ENCODE data around the gene GAREM1. TPM values are rescaled to one million over a fixed set of nuclear protein-coding genes. Genes with fewer than 3 reads are reported as not detected.

Gene GAREM1
- total RNA-seq, 1 experiment from 2014 or later, result 10.2 TPM

GRCh38 chr18:32420084-32420750 lies 50.5 kb downstream of the GAREM1 start:
- CTCF ChIA-PET, result no interaction called here
- Histone ChIP-seq H3K4me1 (replicated peaks; ENCODE audit: insufficient read depth) (peaks cover under 1% of the 10 kb centered on the region; the same call in 1 of the 2 replicates), H3K4me2 (no peak overlapping the region), H3K4me3 (no peak overlapping the region), H3K27ac (no peak overlapping the region), H3K79me2 (ENCODE audit: low read depth) (peaks cover 5% of the 10 kb centered on the region; the same call in 1 of the 2 replicates), H3K9me3 (ENCODE audit: insufficient read depth, low read depth) (no peaks in the 10 kb centered on the region), H4K20me1 (ENCODE audit: insufficient read depth) (no peaks in the 10 kb centered on the region), H3F3A (ENCODE audit: insufficient read depth, low read depth) (no peaks in the 10 kb centered on the region), H3K27me3 (ENCODE audit: insufficient read depth, low read depth) (no peaks in the 10 kb centered on the region), H3K36me3 (ENCODE audit: low read depth) (no peaks in the 10 kb centered on the region), H2AFZ (no peak overlapping the region), H3K9me2 (ENCODE audit: insufficient read depth) (no peaks in the 10 kb centered on the region)
- TF ChIP-seq EZH2 (IDR thresholded peaks at IDR 0.05; ENCODE audit: low read depth), result no peak
- no peak for TF ChIP-seq CTCF (conservative IDR thresholded peaks at IDR 0.05)
- POLR2A ChIA-PET (ENCODE audit: unreplicated experiment), result no interaction called here
- BruUV-seq (replicated peaks), result no TSS peak
- intact Hi-C loops (cut with micrococcal nuclease; ENCODE audit: unreplicated experiment), result no loop called here
- DNase-seq, result no peak

GRCh38 chr18:32418148-32418547 lies 52.5 kb downstream of the GAREM1 start:
- H3K4me1 ChIP-seq (replicated peaks; ENCODE audit: insufficient read depth), result no peaks in the 10 kb centered on the region
- H3F3A ChIP-seq (ENCODE audit: insufficient read depth, low read depth), result no peaks in the 10 kb centered on the region
- no peaks in the 10 kb centered on the region for H3K36me3 ChIP-seq (ENCODE audit: low read depth)
- ChIA-PET CTCF (no interaction called here), POLR2A (ENCODE audit: unreplicated experiment) (no interaction called here)
- H3K79me2 ChIP-seq (ENCODE audit: low read depth), result peaks cover 13% of the 10 kb centered on the region; the same call in 1 of the 2 replicates
- H2AFZ ChIP-seq, result no peak overlapping the region
- no peak for DNase-seq
- no peaks in the 10 kb centered on the region for H3K9me3 ChIP-seq (ENCODE audit: insufficient read depth, low read depth)
- H3K4me2 ChIP-seq, result no peak overlapping the region
- intact Hi-C loops (cut with micrococcal nuclease; ENCODE audit: unreplicated experiment), result no loop called here
- no peaks in the 10 kb centered on the region for H4K20me1 ChIP-seq (ENCODE audit: insufficient read depth)
- no peak overlapping the region for H3K27ac ChIP-seq
- no peaks in the 10 kb centered on the region for H3K9me2 ChIP-seq (ENCODE audit: insufficient read depth)
- no peak overlapping the region for H3K4me3 ChIP-seq
- no peaks in the 10 kb centered on the region for H3K27me3 ChIP-seq (ENCODE audit: insufficient read depth, low read depth)
- BruUV-seq (replicated peaks), result no TSS peak
- TF ChIP-seq CTCF (conservative IDR thresholded peaks at IDR 0.05) (no peak), EZH2 (IDR thresholded peaks at IDR 0.05; ENCODE audit: low read depth) (no peak)

DNA sequence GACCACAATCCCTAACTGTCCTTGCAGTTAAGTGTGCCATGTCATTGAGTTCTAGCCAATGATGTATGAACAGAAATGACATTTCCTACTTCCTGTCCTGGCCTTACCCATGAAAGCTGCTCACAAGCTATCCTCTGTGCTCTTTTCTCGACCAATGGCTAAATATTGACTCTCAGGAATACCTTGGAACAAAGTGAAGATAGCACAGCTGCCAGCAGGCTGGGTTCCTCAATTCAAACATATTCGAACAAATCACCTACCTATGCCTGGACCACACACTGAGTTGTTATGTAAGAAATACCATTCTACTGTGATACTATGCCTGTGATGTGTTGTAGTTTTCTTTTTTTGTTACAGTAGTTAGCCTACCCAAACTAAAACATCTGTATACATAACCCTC lies 65.1 kb downstream of the GAREM1 start:
- H4K20me1 ChIP-seq (ENCODE audit: insufficient read depth), result no peaks in the 10 kb centered on the region
- no peak overlapping the region for H2AFZ ChIP-seq
- no TSS peak for BruUV-seq (replicated peaks)
- H3K36me3 ChIP-seq (ENCODE audit: low read depth), result no peaks in the 10 kb centered on the region
- DNase-seq, result no peak
- CTCF ChIA-PET, result no interaction called here
- H3K9me3 ChIP-seq (ENCODE audit: insufficient read depth, low read depth), result no peaks in the 10 kb centered on the region
- H3K4me3 ChIP-seq, result no peak overlapping the region
- no peaks in the 10 kb centered on the region for H3K4me1 ChIP-seq (replicated peaks; ENCODE audit: insufficient read depth)
- no peak overlapping the region for H3K27ac ChIP-seq
- no peaks in the 10 kb centered on the region for H3K9me2 ChIP-seq (ENCODE audit: insufficient read depth)
- H3K27me3 ChIP-seq (ENCODE audit: insufficient read depth, low read depth), result no peaks in the 10 kb centered on the region
- TF ChIP-seq EZH2 (IDR thresholded peaks at IDR 0.05; ENCODE audit: low read depth) (no peak), CTCF (conservative IDR thresholded peaks at IDR 0.05) (no peak)
- POLR2A ChIA-PET (ENCODE audit: unreplicated experiment), result no interaction called here
- no peaks in the 10 kb centered on the region for H3K79me2 ChIP-seq (ENCODE audit: low read depth)
- no peaks in the 10 kb centered on the region for H3F3A ChIP-seq (ENCODE audit: insufficient read depth, low read depth)
- intact Hi-C loops (cut with micrococcal nuclease; ENCODE audit: unreplicated experiment), result no loop called here
- no peak overlapping the region for H3K4me2 ChIP-seq

All from PC-9 (cell line).